Skin epidermis (tissue), 12 donors: ENCODE measurements around the gene CXCL9.
"Not testable (repeated sequence)": the region's sequence is repeated elsewhere in the genome, so short reads cannot be mapped to it uniquely, and the experiment has no call there.

Source experiments
- H3K27ac ChIP-seq, 21 experiments: fragments of 200-600 bp; sonication (generic) in 11 of 21; one replicate each; pipeline ENCODE4 v1.5.0; 2020; ENCODE audit warnings: mild to moderate bottlenecking in 3 of 21, inconsistent platforms in 2 of 21, moderate library complexity in 2 of 21
- H3K4me3 ChIP-seq, 7 experiments: fragments of 200-600 bp; sonication (generic) in 2 of 7; one replicate each; pipeline ENCODE4 v1.5.0; 2020; ENCODE audit warnings: inconsistent platforms in 2 of 7, mild to moderate bottlenecking in 2 of 7, moderate library complexity in 1 of 7

The CXCL9 gene

GRCh38 chr4:76007089-76007862 lies at the start of gene CXCL9:
CXCL9 (minus strand) TSS chr4:76007509; CDS start chr4:76007449, 60 bp downstream.
- Histone ChIP-seq H3K4me3 (no peak within 1 kb of the TSS), H3K27ac (no peak within 1 kb of the TSS)

- Histone ChIP-seq H3K4me3 (no peak overlapping the region), H3K27ac (no peak overlapping the region)
Observed at GRCh38 chr4:76055421-76055820, 48.1 kb upstream of the CXCL9 start.

- Histone ChIP-seq H3K27ac (no peak overlapping the region), H3K4me3 (no peak overlapping the region)
Observed at GRCh38 chr4:76055016-76055415, 47.7 kb upstream of the CXCL9 start.

GRCh38 chr4:76053730-76054129 lies 46.4 kb upstream of the CXCL9 start:
- H3K4me3 ChIP-seq, result no peak overlapping the region
- no peak overlapping the region for H3K27ac ChIP-seq

GRCh38 chr4:76050560-76051050 lies 43.3 kb upstream of the CXCL9 start:
- not testable (repeated sequence) for H3K4me3 ChIP-seq, H3K27ac ChIP-seq

- H3K4me3 ChIP-seq, H3K27ac ChIP-seq: not testable (repeated sequence)
Observed at GRCh38 chr4:76049860-76050416, 42.6 kb upstream of the CXCL9 start.

- H3K27ac ChIP-seq, H3K4me3 ChIP-seq: not testable (repeated sequence)
Observed at GRCh38 chr4:76044686-76045085, 37.4 kb upstream of the CXCL9 start.

GRCh38 chr4:76043306-76043705 lies 36.0 kb upstream of the CXCL9 start:
- not testable (repeated sequence) for H3K27ac ChIP-seq, H3K4me3 ChIP-seq

GRCh38 chr4:76042241-76042998 lies 35.1 kb upstream of the CXCL9 start:
- peak overlapping the region in 1 of 7 experiments; percentile 19 for H3K4me3 ChIP-seq
- H3K27ac ChIP-seq, result not testable (repeated sequence)

GRCh38 chr4:76036855-76037254 lies 29.5 kb upstream of the CXCL9 start:
- H3K4me3 ChIP-seq, result no peak overlapping the region
- H3K27ac ChIP-seq, result no peak overlapping the region

- H3K27ac ChIP-seq, result no peak within 1 kb of the TSS
Observed at GRCh38 chr4:76035799-76036380, 28.6 kb upstream of the CXCL9 start, which contains the start of gene CXCL11. CXCL11 (minus strand) TSS chr4:76036070; CDS start chr4:76035987, 83 bp downstream.

GRCh38 chr4:76035141-76035540 lies 27.8 kb upstream of the CXCL9 start:
- Histone ChIP-seq H3K4me3 (no peak overlapping the region), H3K27ac (no peak overlapping the region)

More at GRCh38 chr4:76035799-76036380, 28.6 kb upstream of the CXCL9 start, which contains the start of gene CXCL11:
- H3K4me3 ChIP-seq, result no peak within 1 kb of the TSS

GRCh38 chr4:76029300-76029699 lies 22.0 kb upstream of the CXCL9 start:
- H3K4me3 ChIP-seq, result no peak overlapping the region
- no peak overlapping the region for H3K27ac ChIP-seq

GRCh38 chr4:76028350-76028765 lies 21.0 kb upstream of the CXCL9 start:
- H3K27ac ChIP-seq, result peak overlapping the region in 5 of 21 experiments; percentile 30 to 67 (median 33)

GRCh38 chr4:76024065-76024464 lies 16.8 kb upstream of the CXCL9 start:
- Histone ChIP-seq H3K4me3 (no peak overlapping the region), H3K27ac (no peak overlapping the region)

More at GRCh38 chr4:76028350-76028765, 21.0 kb upstream of the CXCL9 start:
- peak overlapping the region in 3 of 7 experiments; percentile 3 to 14 (median 10) for H3K4me3 ChIP-seq

GRCh38 chr4:76023389-76023788 lies 16.1 kb upstream of the CXCL9 start, which contains the start of gene CXCL10:
CXCL10 (minus strand) TSS chr4:76023497; CDS start chr4:76023431, 66 bp downstream.
- no peak within 1 kb of the TSS for H3K27ac ChIP-seq

GRCh38 chr4:76022677-76023076 lies 15.4 kb upstream of the CXCL9 start:
- H3K4me3 ChIP-seq, result no peak overlapping the region
- H3K27ac ChIP-seq, result no peak overlapping the region

More at GRCh38 chr4:76023389-76023788, 16.1 kb upstream of the CXCL9 start, which contains the start of gene CXCL10:
- no peak within 1 kb of the TSS for H3K4me3 ChIP-seq

- Histone ChIP-seq H3K4me3 (no peak overlapping the region), H3K27ac (no peak overlapping the region)
Observed at GRCh38 chr4:76022031-76022430, 14.7 kb upstream of the CXCL9 start.

- H3K27ac ChIP-seq, result no peak overlapping the region
- no peak overlapping the region for H3K4me3 ChIP-seq
Observed at GRCh38 chr4:76017056-76017686, 9.9 kb upstream of the CXCL9 start.
